Measurements from ENCODE around the gene PRR36. TPM values are rescaled to one million over a fixed set of nuclear protein-coding genes. Genes with fewer than 3 reads are reported as not detected.

Gene PRR36
- total RNA-seq, 2 experiments from 2014 or later = 0.06 TPM; not detected in 1

- Mint-ChIP-seq H3K4me3 (peak overlapping the region; percentile 71), H3K4me1 (peaks cover 32% of the 10 kb centered on the region), H3K9me3 (ENCODE audit: low read depth) (no peaks in the 10 kb centered on the region), H3K36me3 (peaks cover 6% of the 10 kb centered on the region), H3K27ac (no peak overlapping the region), H3K27me3 (peaks cover 29% of the 10 kb centered on the region)
- CTCF ChIA-PET = interaction anchor here (0.8 to 7.6 kb wide), 11 partner anchors 9 to 237 kb away, joined by 3 to 75 read pairs (median 4); partner anchors contain the start of genes MAP2K7, TIMM44 and TRAPPC5
- ATAC-seq = peak; percentile 16
- DNase-seq = peak; percentile 70
Observed at GRCh38 chr19:7917267-7918061, 43.3 kb upstream of the PRR36 start.

GRCh38 chr19:7916955-7917266 is 42.7 kb upstream of the PRR36 start:
- Mint-ChIP-seq H3K4me1 (peaks cover 28% of the 10 kb centered on the region), H3K9me3 (ENCODE audit: low read depth) (no peaks in the 10 kb centered on the region), H3K36me3 (peaks cover 4% of the 10 kb centered on the region), H3K27me3 (peaks cover 29% of the 10 kb centered on the region), H3K27ac (peak overlapping the region; percentile 36), H3K4me3 (peak overlapping the region; percentile 71)
- CTCF ChIA-PET = interaction anchor here (1.0 to 7.1 kb wide), 6 partner anchors 9 to 236 kb away, joined by 3 to 41 read pairs (median 4); partner anchors contain the start of genes MAP2K7 and TRAPPC5
- no peak for DNase-seq
- ATAC-seq = no peak

GRCh38 chr19:7916103-7916954 is 42.1 kb upstream of the PRR36 start:
- ATAC-seq (peak; percentile 3), DNase-seq (peak; percentile 75)
- H3K9me3 Mint-ChIP-seq (ENCODE audit: low read depth) = no peaks in the 10 kb centered on the region
- H3K4me3 Mint-ChIP-seq = peak overlapping the region; percentile 71
- H3K4me1 Mint-ChIP-seq = peaks cover 23% of the 10 kb centered on the region
- peaks cover 6% of the 10 kb centered on the region for H3K36me3 Mint-ChIP-seq
- no peak overlapping the region for H3K27ac Mint-ChIP-seq
- CTCF ChIA-PET = interaction anchor here (0.6 to 7.1 kb wide), 6 partner anchors 8 to 236 kb away, joined by 3 to 41 read pairs (median 4); partner anchors contain the start of genes MAP2K7 and TRAPPC5
- H3K27me3 Mint-ChIP-seq = peaks cover 29% of the 10 kb centered on the region

GRCh38 chr19:7915250-7916102 is 41.3 kb upstream of the PRR36 start:
- H3K36me3 Mint-ChIP-seq = peaks cover 9% of the 10 kb centered on the region
- no peak overlapping the region for H3K27ac Mint-ChIP-seq
- H3K27me3 Mint-ChIP-seq = peaks cover 29% of the 10 kb centered on the region
- no peaks in the 10 kb centered on the region for H3K9me3 Mint-ChIP-seq (ENCODE audit: low read depth)
- CTCF ChIA-PET = interaction anchor here (0.6 to 5.2 kb wide), 3 partner anchors 8 to 13 kb away, joined by 3 to 26 read pairs (median 3); partner anchors contain the start of gene MAP2K7
- ATAC-seq (no peak), DNase-seq (no peak)
- H3K4me3 Mint-ChIP-seq = peak overlapping the region; percentile 71
- H3K4me1 Mint-ChIP-seq = peaks cover 21% of the 10 kb centered on the region

GRCh38 chr19:7914598-7915045 is 40.4 kb upstream of the PRR36 start, which contains the start of gene TGFBR3L:
TSS of gene TGFBR3L (plus strand) at chr19:7914830.
- peaks cover 16% of the 10 kb centered on the region for H3K4me1 Mint-ChIP-seq
- peak within 1 kb of the TSS; percentile 43 for H3K4me3 Mint-ChIP-seq
- DNase-seq (no peak), ATAC-seq (no peak)
- H3K36me3 Mint-ChIP-seq = peaks cover 9% of the 10 kb centered on the region
- no peaks in the 10 kb centered on the region for H3K9me3 Mint-ChIP-seq (ENCODE audit: low read depth)
- peaks cover 29% of the 10 kb centered on the region for H3K27me3 Mint-ChIP-seq
- no peak within 1 kb of the TSS for H3K27ac Mint-ChIP-seq
- CTCF ChIA-PET = interaction anchor here (1.4 kb wide), 1 partner anchor 9 kb away, joined by 3 read pairs; no protein-coding TSS in a partner anchor

- no peak overlapping the region for H3K4me3 Mint-ChIP-seq
- CTCF ChIA-PET = no interaction called here
- DNase-seq = no peak
- H3K9me3 Mint-ChIP-seq (ENCODE audit: low read depth) = no peaks in the 10 kb centered on the region
- peaks cover 15% of the 10 kb centered on the region for H3K4me1 Mint-ChIP-seq
- H3K27ac Mint-ChIP-seq = no peak overlapping the region
- ATAC-seq = no peak
- peaks cover 9% of the 10 kb centered on the region for H3K36me3 Mint-ChIP-seq
- H3K27me3 Mint-ChIP-seq = peaks cover 29% of the 10 kb centered on the region
Observed at GRCh38 chr19:7914099-7914498, 39.9 kb upstream of the PRR36 start.

GRCh38 chr19:7913652-7914051 is 39.5 kb upstream of the PRR36 start:
- H3K9me3 Mint-ChIP-seq (ENCODE audit: low read depth) = no peaks in the 10 kb centered on the region
- peaks cover 15% of the 10 kb centered on the region for H3K4me1 Mint-ChIP-seq
- H3K4me3 Mint-ChIP-seq = no peak overlapping the region
- no peak for ATAC-seq
- no peak for DNase-seq
- H3K27ac Mint-ChIP-seq = no peak overlapping the region
- H3K36me3 Mint-ChIP-seq = peaks cover 9% of the 10 kb centered on the region
- H3K27me3 Mint-ChIP-seq = peaks cover 28% of the 10 kb centered on the region
- CTCF ChIA-PET = no interaction called here

- CTCF ChIA-PET = interaction anchor here (0.8 kb wide), 1 partner anchor 44 kb away, joined by 3 read pairs; no protein-coding TSS in a partner anchor
- DNase-seq (no peak), ATAC-seq (no peak)
- H3K27me3 Mint-ChIP-seq = peaks cover 21% of the 10 kb centered on the region
- no peak overlapping the region for H3K4me3 Mint-ChIP-seq
- no peaks in the 10 kb centered on the region for H3K9me3 Mint-ChIP-seq (ENCODE audit: low read depth)
- H3K4me1 Mint-ChIP-seq = peaks cover 10% of the 10 kb centered on the region
- peaks cover 9% of the 10 kb centered on the region for H3K36me3 Mint-ChIP-seq
- no peak overlapping the region for H3K27ac Mint-ChIP-seq
Observed at GRCh38 chr19:7912697-7913564, 38.7 kb upstream of the PRR36 start.

GRCh38 chr19:7912144-7912696 is 38.0 kb upstream of the PRR36 start:
- H3K27ac Mint-ChIP-seq = no peak overlapping the region
- peaks cover 17% of the 10 kb centered on the region for H3K27me3 Mint-ChIP-seq
- H3K4me3 Mint-ChIP-seq = no peak overlapping the region
- CTCF ChIA-PET = interaction anchor here (0.8 to 1.3 kb wide), 2 partner anchors 11 to 32 kb away, joined by 3 to 5 read pairs; no protein-coding TSS in a partner anchor
- ATAC-seq (no peak), DNase-seq (no peak)
- H3K4me1 Mint-ChIP-seq = peaks cover 7% of the 10 kb centered on the region
- H3K36me3 Mint-ChIP-seq = peaks cover 9% of the 10 kb centered on the region
- H3K9me3 Mint-ChIP-seq (ENCODE audit: low read depth) = no peaks in the 10 kb centered on the region

GRCh38 chr19:7911508-7912143 is 37.4 kb upstream of the PRR36 start:
- H3K27ac Mint-ChIP-seq = no peak overlapping the region
- CTCF ChIA-PET = interaction anchor here (0.8 to 1.3 kb wide), 2 partner anchors 11 to 33 kb away, joined by 3 to 5 read pairs; no protein-coding TSS in a partner anchor

More at GRCh38 chr19:7911508-7912143, 37.4 kb upstream of the PRR36 start:
- DNase-seq (no peak), ATAC-seq (no peak)
- Mint-ChIP-seq H3K27me3 (peaks cover 13% of the 10 kb centered on the region), H3K36me3 (peaks cover 9% of the 10 kb centered on the region), H3K4me1 (peaks cover 3% of the 10 kb centered on the region), H3K9me3 (ENCODE audit: low read depth) (no peaks in the 10 kb centered on the region), H3K4me3 (no peak overlapping the region)

Data from activated CD8-positive, alpha-beta memory T cell treated with anti-CD3 and anti-CD28 coated beads, Interleukin-2, amount 10 ng/mL, durations not matched to agents 7 days and 5 days (primary cell).